Panc1 (cell line): Measurements from ENCODE around the gene CYB5D1.

ENCODE experiments used
- CTCF ChIP-seq: fragments of 450-650 bp; IDR thresholded peaks from 2 replicates; pipeline ENCODE4 v1.5.1; 2017; ENCODE audit warnings: mild to moderate bottlenecking
- POLR2AphosphoS5 ChIP-seq: IDR thresholded peaks from 2 replicates; pipeline ENCODE4 v1.6.1; 2012; ENCODE audit warnings: mild to moderate bottlenecking, low read depth, low read length, moderate library complexity
- SIN3A ChIP-seq: IDR thresholded peaks from 2 replicates; pipeline ENCODE4 v1.6.1; 2012; ENCODE audit warnings: low read depth, mild to moderate bottlenecking, low read length, moderate library complexity, borderline replicate concordance; ENCODE audit not compliant: insufficient read depth
- TCF7L2 ChIP-seq: IDR thresholded peaks from 2 replicates; pipeline ENCODE4 v1.6.1; 2011; ENCODE audit warnings: mild to moderate bottlenecking, low read depth, low read length, inconsistent platforms
- TF ChIP-seq, protein P1 (sequence below), 2 experiments: IDR thresholded peaks; 2 replicates each; pipeline ENCODE4 v1.6.1; 2011 to 2012; ENCODE audit warnings: low read depth in 2 of 2, control low read depth in 1 of 2, low read length in 1 of 2, mild to moderate bottlenecking in 1 of 2, moderate library complexity in 1 of 2; ENCODE audit not compliant: insufficient read depth in 1 of 2

- TF ChIP-seq, protein P1, sequence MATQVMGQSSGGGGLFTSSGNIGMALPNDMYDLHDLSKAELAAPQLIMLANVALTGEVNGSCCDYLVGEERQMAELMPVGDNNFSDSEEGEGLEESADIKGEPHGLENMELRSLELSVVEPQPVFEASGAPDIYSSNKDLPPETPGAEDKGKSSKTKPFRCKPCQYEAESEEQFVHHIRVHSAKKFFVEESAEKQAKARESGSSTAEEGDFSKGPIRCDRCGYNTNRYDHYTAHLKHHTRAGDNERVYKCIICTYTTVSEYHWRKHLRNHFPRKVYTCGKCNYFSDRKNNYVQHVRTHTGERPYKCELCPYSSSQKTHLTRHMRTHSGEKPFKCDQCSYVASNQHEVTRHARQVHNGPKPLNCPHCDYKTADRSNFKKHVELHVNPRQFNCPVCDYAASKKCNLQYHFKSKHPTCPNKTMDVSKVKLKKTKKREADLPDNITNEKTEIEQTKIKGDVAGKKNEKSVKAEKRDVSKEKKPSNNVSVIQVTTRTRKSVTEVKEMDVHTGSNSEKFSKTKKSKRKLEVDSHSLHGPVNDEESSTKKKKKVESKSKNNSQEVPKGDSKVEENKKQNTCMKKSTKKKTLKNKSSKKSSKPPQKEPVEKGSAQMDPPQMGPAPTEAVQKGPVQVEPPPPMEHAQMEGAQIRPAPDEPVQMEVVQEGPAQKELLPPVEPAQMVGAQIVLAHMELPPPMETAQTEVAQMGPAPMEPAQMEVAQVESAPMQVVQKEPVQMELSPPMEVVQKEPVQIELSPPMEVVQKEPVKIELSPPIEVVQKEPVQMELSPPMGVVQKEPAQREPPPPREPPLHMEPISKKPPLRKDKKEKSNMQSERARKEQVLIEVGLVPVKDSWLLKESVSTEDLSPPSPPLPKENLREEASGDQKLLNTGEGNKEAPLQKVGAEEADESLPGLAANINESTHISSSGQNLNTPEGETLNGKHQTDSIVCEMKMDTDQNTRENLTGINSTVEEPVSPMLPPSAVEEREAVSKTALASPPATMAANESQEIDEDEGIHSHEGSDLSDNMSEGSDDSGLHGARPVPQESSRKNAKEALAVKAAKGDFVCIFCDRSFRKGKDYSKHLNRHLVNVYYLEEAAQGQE (IDR thresholded peaks at IDR 0.05; ENCODE audit: insufficient read depth in 1 of 2, low read depth in 2 of 2, low read length in 1 of 2) = no peak
- no peak for TF ChIP-seq CTCF
- no peak for TF ChIP-seq POLR2AphosphoS5
- no peak for TF ChIP-seq SIN3A
- TF ChIP-seq TCF7L2 = no peak
These were observed 1.2 kb downstream of the CYB5D1 start for GRCh38 chr17:7859028-7859427.
